K562 (cell line): ENCODE data around the gene APOO. TPM values are rescaled to one million over a fixed set of nuclear protein-coding genes. Genes with fewer than 3 reads are reported as not detected.

Source experiments
- ARID1B ChIP-seq: fragments of 450-650 bp; IDR thresholded peaks from 2 replicates; pipeline ENCODE4 v1.6.1; 2016; ENCODE audit warnings: antibody characterized with exemption, mild to moderate bottlenecking, inconsistent platforms
- BCOR ChIP-seq: fragments of 450-650 bp; IDR thresholded peaks from 2 replicates; pipeline ENCODE4 v1.6.1; 2016
- BMI1 ChIP-seq: fragments of 150-350 bp; IDR thresholded peaks from 2 replicates; pipeline ENCODE4 v1.6.1; 2014; ENCODE audit warnings: low read length
- CHD4 ChIP-seq: fragments of 200-600 bp; sonication (generic); IDR thresholded peaks from 3 replicates; pipeline ENCODE4 v1.6.1; 2012; ENCODE audit warnings: low read depth, mild to moderate bottlenecking, mixed read lengths, low read length, inconsistent platforms; ENCODE audit not compliant: insufficient read depth, insufficient replicate concordance, poor library complexity, severe bottlenecking
- KDM1A ChIP-seq, 2 experiments: fragments of 450-650 bp; IDR thresholded peaks; 2 replicates each; pipeline ENCODE4 v1.6.1; 2016; ENCODE audit warnings: mild to moderate bottlenecking in 2 of 2
- NCOR1 ChIP-seq: fragments of 450-650 bp; IDR thresholded peaks from 2 replicates; pipeline ENCODE4 v1.6.1; 2016; ENCODE audit warnings: mild to moderate bottlenecking, moderate library complexity
- SMARCA5 ChIP-seq: fragments of 450-650 bp; IDR thresholded peaks from 2 replicates; pipeline ENCODE4 v1.6.1; 2016
- ZNF316 ChIP-seq: fragments of 450-650 bp; IDR thresholded peaks from 2 replicates; pipeline ENCODE4 v1.6.1; 2016
- ZNF644 ChIP-seq: fragments of 200-800 bp; sonication (Bioruptor generic); IDR thresholded peaks from 2 replicates; pipeline ENCODE4 v1.6.1; 2016; ENCODE audit warnings: low read depth, missing genetic modification characterization, missing compliant biosample characterization
- ZNF695 ChIP-seq: fragments of 450-650 bp; formaldehyde crosslinking; IDR thresholded peaks from 2 replicates; pipeline ENCODE4 v1.4.0; 2020; ENCODE audit warnings: mild to moderate bottlenecking, moderate library complexity
- polyA plus RNA-seq, 8 experiments: library from polyadenylated mRNA; depleted of rRNA in 4 of 8; stranded (reverse) in 5 of 8; unstranded in 3 of 8; fragments of >200 nt; fragmentation: Nextera tagmentation in 2 of 8; fragmentation: Illumina TruSeq in 1 of 8; extraction: Ambion mirVana in 2 of 8; extraction: Trizol in 1 of 8; gene quantifications; 2 replicates each; pipeline versions ENCODE4 v1.2.1 to v1.2.3, GENCODE V29; 2011 to 2014; ENCODE audit warnings: inconsistent platforms in 1 of 8, missing spikeins in 1 of 8
- total RNA-seq, 7 experiments: library from RNA; depleted of rRNA in 6 of 7; stranded (reverse); fragments of >200 nt in 6 of 7; fragmentation: Illumina TruSeq in 2 of 7; extraction: Trizol in 2 of 7; gene quantifications; 2 replicates each; pipeline versions ENCODE4 v1.2.1 to v1.2.3, GENCODE V29; 2011 to 2021; ENCODE audit warnings: low replicate concordance in 1 of 7
- TF ChIP-seq, protein P1 (sequence below): fragments of 450-650 bp; IDR thresholded peaks from 2 replicates; pipeline ENCODE4 v1.6.1; 2016; ENCODE audit warnings: mild to moderate bottlenecking, moderate library complexity
- TF ChIP-seq, protein P2 (sequence below), 2 experiments: fragments of 450-650 bp in 1 of 2; IDR thresholded peaks; 2 replicates each; pipeline ENCODE4 v1.6.1; 2011 to 2017; ENCODE audit warnings: low read depth in 2 of 2, antibody characterized with exemption in 1 of 2, borderline replicate concordance in 1 of 2, low read length in 1 of 2, mild to moderate bottlenecking in 1 of 2, mixed read lengths in 1 of 2; ENCODE audit not compliant: control insufficient read depth in 1 of 2
- TF ChIP-seq, protein P3 (sequence below): fragments of 250-450 bp; sonication (Bioruptor Pico); IDR thresholded peaks from 2 replicates; pipeline ENCODE4 v1.8.0; 2021; ENCODE audit warnings: moderate library complexity, mild to moderate bottlenecking, inconsistent platforms

The APOO gene
- total and polyA plus RNA-seq, 9 of the 15 experiments (the other 6 are each of a cell fraction or from before 2014, with no cell fraction given): 37.3 to 76.4 (median 60.8) TPM

DNA sequence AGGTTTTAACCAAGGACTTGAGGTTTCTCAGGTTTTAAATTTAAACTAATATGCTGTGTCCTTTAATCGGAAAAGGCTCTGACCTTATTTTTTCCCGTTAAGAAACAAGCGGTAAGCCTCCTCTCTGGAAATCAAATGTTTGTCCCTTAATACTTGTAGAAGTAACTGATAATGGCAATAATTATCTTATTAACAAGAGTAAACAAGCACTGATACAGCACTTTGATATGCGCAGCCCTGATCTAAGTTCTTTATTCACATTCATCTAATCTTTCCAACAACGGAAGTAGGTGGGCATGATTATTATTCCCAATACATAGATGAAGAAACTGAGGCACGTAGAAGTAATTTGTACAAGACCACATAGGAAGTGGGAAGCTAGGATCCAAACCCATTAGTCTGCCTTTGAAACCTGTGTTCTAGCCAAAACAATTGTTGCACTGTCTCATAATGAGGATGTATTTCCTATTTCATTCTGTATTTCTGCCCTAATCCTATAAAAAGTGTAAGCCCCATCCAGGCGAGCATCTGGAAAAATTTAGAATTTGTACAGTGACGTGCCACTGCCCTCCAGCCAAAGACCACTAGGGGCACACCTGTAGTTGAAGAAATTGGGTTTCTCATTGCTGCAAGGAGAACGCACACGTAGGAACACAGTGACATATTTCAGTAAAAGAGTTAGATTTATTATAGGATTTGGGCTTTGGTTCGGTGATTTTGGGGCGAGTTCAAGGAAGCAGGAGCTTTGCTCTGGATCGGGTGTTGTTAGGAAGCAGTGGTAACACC is 674 bp upstream of the APOO start (continued):
- TF ChIP-seq, protein P1, sequence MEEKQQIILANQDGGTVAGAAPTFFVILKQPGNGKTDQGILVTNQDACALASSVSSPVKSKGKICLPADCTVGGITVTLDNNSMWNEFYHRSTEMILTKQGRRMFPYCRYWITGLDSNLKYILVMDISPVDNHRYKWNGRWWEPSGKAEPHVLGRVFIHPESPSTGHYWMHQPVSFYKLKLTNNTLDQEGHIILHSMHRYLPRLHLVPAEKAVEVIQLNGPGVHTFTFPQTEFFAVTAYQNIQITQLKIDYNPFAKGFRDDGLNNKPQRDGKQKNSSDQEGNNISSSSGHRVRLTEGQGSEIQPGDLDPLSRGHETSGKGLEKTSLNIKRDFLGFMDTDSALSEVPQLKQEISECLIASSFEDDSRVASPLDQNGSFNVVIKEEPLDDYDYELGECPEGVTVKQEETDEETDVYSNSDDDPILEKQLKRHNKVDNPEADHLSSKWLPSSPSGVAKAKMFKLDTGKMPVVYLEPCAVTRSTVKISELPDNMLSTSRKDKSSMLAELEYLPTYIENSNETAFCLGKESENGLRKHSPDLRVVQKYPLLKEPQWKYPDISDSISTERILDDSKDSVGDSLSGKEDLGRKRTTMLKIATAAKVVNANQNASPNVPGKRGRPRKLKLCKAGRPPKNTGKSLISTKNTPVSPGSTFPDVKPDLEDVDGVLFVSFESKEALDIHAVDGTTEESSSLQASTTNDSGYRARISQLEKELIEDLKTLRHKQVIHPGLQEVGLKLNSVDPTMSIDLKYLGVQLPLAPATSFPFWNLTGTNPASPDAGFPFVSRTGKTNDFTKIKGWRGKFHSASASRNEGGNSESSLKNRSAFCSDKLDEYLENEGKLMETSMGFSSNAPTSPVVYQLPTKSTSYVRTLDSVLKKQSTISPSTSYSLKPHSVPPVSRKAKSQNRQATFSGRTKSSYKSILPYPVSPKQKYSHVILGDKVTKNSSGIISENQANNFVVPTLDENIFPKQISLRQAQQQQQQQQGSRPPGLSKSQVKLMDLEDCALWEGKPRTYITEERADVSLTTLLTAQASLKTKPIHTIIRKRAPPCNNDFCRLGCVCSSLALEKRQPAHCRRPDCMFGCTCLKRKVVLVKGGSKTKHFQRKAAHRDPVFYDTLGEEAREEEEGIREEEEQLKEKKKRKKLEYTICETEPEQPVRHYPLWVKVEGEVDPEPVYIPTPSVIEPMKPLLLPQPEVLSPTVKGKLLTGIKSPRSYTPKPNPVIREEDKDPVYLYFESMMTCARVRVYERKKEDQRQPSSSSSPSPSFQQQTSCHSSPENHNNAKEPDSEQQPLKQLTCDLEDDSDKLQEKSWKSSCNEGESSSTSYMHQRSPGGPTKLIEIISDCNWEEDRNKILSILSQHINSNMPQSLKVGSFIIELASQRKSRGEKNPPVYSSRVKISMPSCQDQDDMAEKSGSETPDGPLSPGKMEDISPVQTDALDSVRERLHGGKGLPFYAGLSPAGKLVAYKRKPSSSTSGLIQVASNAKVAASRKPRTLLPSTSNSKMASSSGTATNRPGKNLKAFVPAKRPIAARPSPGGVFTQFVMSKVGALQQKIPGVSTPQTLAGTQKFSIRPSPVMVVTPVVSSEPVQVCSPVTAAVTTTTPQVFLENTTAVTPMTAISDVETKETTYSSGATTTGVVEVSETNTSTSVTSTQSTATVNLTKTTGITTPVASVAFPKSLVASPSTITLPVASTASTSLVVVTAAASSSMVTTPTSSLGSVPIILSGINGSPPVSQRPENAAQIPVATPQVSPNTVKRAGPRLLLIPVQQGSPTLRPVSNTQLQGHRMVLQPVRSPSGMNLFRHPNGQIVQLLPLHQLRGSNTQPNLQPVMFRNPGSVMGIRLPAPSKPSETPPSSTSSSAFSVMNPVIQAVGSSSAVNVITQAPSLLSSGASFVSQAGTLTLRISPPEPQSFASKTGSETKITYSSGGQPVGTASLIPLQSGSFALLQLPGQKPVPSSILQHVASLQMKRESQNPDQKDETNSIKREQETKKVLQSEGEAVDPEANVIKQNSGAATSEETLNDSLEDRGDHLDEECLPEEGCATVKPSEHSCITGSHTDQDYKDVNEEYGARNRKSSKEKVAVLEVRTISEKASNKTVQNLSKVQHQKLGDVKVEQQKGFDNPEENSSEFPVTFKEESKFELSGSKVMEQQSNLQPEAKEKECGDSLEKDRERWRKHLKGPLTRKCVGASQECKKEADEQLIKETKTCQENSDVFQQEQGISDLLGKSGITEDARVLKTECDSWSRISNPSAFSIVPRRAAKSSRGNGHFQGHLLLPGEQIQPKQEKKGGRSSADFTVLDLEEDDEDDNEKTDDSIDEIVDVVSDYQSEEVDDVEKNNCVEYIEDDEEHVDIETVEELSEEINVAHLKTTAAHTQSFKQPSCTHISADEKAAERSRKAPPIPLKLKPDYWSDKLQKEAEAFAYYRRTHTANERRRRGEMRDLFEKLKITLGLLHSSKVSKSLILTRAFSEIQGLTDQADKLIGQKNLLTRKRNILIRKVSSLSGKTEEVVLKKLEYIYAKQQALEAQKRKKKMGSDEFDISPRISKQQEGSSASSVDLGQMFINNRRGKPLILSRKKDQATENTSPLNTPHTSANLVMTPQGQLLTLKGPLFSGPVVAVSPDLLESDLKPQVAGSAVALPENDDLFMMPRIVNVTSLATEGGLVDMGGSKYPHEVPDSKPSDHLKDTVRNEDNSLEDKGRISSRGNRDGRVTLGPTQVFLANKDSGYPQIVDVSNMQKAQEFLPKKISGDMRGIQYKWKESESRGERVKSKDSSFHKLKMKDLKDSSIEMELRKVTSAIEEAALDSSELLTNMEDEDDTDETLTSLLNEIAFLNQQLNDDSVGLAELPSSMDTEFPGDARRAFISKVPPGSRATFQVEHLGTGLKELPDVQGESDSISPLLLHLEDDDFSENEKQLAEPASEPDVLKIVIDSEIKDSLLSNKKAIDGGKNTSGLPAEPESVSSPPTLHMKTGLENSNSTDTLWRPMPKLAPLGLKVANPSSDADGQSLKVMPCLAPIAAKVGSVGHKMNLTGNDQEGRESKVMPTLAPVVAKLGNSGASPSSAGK: 0 out of 2 replicates have a peak, but pooled peaks have one; percentile 17
- TF ChIP-seq KDM1A (IDR thresholded peaks at IDR 0.05): peak; percentile 86 to 88
- no peak for TF ChIP-seq BMI1
- TF ChIP-seq, protein P2, sequence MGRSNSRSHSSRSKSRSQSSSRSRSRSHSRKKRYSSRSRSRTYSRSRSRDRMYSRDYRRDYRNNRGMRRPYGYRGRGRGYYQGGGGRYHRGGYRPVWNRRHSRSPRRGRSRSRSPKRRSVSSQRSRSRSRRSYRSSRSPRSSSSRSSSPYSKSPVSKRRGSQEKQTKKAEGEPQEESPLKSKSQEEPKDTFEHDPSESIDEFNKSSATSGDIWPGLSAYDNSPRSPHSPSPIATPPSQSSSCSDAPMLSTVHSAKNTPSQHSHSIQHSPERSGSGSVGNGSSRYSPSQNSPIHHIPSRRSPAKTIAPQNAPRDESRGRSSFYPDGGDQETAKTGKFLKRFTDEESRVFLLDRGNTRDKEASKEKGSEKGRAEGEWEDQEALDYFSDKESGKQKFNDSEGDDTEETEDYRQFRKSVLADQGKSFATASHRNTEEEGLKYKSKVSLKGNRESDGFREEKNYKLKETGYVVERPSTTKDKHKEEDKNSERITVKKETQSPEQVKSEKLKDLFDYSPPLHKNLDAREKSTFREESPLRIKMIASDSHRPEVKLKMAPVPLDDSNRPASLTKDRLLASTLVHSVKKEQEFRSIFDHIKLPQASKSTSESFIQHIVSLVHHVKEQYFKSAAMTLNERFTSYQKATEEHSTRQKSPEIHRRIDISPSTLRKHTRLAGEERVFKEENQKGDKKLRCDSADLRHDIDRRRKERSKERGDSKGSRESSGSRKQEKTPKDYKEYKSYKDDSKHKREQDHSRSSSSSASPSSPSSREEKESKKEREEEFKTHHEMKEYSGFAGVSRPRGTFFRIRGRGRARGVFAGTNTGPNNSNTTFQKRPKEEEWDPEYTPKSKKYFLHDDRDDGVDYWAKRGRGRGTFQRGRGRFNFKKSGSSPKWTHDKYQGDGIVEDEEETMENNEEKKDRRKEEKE (IDR thresholded peaks at IDR 0.05; ENCODE audit: borderline replicate concordance in 1 of 2, control insufficient read depth in 1 of 2, low read depth in 2 of 2, low read length in 1 of 2): no peak
- TF ChIP-seq CHD4: peak; percentile 93
- TF ChIP-seq ZNF695: no peak
- TF ChIP-seq SMARCA5: peak; percentile 83
- TF ChIP-seq NCOR1: no peak; the same call in 1 of the 2 replicates
- TF ChIP-seq ZNF316: no peak
- TF ChIP-seq, protein P3, sequence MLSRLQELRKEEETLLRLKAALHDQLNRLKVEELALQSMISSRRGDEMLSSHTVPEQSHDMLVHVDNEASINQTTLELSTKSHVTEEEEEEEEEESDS (CRISPR knock-in tag): no peak
- TF ChIP-seq ARID1B: no peak
- peak; percentile 96 for TF ChIP-seq BCOR
- TF ChIP-seq ZNF644: no peak
